Naive B cell (primary cell): ENCODE data around the gene ATP10B. TPM values are rescaled to one million over a fixed set of nuclear protein-coding genes. Genes with fewer than 3 reads are reported as not detected.
A peak's percentile ranks its signal among the peaks of the same experiment; 100 is the strongest.

ENCODE experiments used
- ATAC-seq, 2 donors: fragments of 150-1000 bp; cut with Tn5 transposase; 2 replicates each; pipeline ENCODE4 v1.10.0; 2021; ENCODE audit warnings: low read depth in 2 of 2, mild to moderate bottlenecking in 2 of 2, moderate library complexity in 2 of 2
- DNase-seq: peaks from one replicate; pipeline ENCODE4 v3.0.0; 2022
- H3K27ac Mint-ChIP-seq, 6 donors: one replicate each; pipeline ENCODE4 v1.8.0; 2020 to 2022; ENCODE audit warnings: mild to moderate bottlenecking in 6 of 6, mixed read lengths in 6 of 6, moderate library complexity in 5 of 6, inconsistent platforms in 2 of 6
- H3K27me3 Mint-ChIP-seq, 3 donors: one replicate each; pipeline ENCODE4 v1.8.0; 2021 to 2022; ENCODE audit warnings: mixed read lengths in 3 of 3, mild to moderate bottlenecking in 1 of 3
- H3K36me3 Mint-ChIP-seq, 2 donors: one replicate each; pipeline ENCODE4 v1.8.0; 2020 to 2022; ENCODE audit warnings: mixed read lengths in 2 of 2, inconsistent platforms in 1 of 2, mild to moderate bottlenecking in 1 of 2
- H3K4me1 Mint-ChIP-seq, 3 donors: one replicate each; pipeline ENCODE4 v1.8.0; 2020 to 2022; ENCODE audit warnings: mixed read lengths in 3 of 3, inconsistent platforms in 1 of 3, mild to moderate bottlenecking in 1 of 3, moderate library complexity in 1 of 3
- H3K4me3 Mint-ChIP-seq, 8 donors: one replicate each; pipeline ENCODE4 v1.8.0; 2020 to 2022; ENCODE audit warnings: mild to moderate bottlenecking in 8 of 8, mixed read lengths in 8 of 8, moderate library complexity in 8 of 8, inconsistent platforms in 2 of 8
- H3K9me3 Mint-ChIP-seq, 7 donors: one replicate each; pipeline ENCODE4 v1.8.0; 2020 to 2022; ENCODE audit warnings: mixed read lengths in 7 of 7, mild to moderate bottlenecking in 5 of 7, inconsistent platforms in 2 of 7, moderate library complexity in 1 of 7
- polyA plus RNA-seq, 6 donors: library from polyadenylated mRNA; unstranded; fragments of 300-500 nt; fragmentation: Illumina TruSeq; gene quantifications; one replicate each; pipeline ENCODE4 v1.2.3, GENCODE V29; 2021; ENCODE audit warnings: low read depth in 6 of 6

The ATP10B gene
- polyA plus RNA-seq, 6 donors from 2014 or later = not detected

DNA sequence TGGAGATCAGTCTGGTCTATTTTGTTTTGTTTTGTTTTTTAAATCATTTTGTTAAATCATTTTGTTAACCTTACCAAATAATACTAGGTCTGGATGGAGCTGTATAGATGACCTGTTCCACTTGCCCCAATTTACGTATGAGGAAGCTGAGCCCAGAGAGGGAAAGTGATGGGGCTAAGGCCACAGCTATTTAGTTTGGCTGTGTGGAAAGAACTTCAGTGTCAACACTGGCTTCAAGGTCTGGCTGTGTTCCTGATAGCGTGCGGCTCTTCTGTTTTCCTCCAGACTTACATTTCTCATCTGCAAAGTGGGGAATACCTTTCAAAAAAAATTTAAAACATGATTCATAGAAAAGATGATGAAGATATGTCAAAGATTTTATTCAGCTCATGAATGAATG, 317.9 kb downstream of the ATP10B start:
- Mint-ChIP-seq H3K9me3 (peaks cover 0 to 9% (median 0%) of the 10 kb centered on the region in 7 donors), H3K36me3 (peaks cover 0 to 4% of the 10 kb centered on the region in 2 donors), H3K27me3 (no peaks in the 10 kb centered on the region), H3K4me1 (no peaks in the 10 kb centered on the region), H3K4me3 (no peak overlapping the region), H3K27ac (no peak overlapping the region)
- ATAC-seq (no peak), DNase-seq (no peak)

DNA sequence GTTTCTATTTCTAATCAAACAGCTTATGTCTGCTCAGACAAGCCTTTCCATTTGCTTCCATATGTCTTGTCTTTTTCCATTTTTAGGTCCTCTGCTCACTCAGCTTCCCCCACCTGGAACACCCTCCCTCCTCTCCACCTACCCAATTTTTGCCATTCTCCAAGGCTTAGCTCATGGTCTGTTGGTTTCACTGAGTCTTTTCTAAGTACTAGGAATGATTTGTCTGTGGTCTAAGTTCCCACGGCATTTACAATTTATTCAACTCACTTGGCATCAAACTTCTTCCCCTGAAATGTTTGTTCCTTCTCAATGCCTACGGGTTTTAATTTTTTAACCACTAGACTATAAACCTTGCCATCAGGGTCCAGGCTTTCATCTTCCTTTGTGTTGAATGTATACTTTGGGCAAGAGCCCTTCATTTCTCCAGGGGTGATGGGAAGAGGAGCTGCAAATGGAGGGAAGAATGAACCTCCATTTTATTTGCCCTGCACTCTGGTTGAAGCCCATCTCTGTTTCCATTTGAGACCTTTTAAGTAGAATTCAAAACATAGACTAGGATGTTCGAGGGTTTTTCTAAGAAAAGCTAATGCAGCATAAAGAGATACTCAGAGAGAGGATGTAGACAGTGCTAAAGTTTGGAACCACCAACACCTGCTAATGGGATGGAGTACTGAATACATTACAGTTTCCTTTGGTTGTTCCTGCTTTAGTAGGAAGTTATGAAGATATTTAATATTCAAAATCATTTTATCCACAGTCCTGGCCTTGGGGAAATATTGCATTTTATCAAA, 326.3 kb downstream of the ATP10B start:
- no peak overlapping the region for H3K4me3 Mint-ChIP-seq
- peaks cover 0 to 4% of the 10 kb centered on the region in 2 donors for H3K36me3 Mint-ChIP-seq
- peak overlapping the region in 1 of 6 donors; percentile 2 for H3K27ac Mint-ChIP-seq
- H3K27me3 Mint-ChIP-seq = peaks cover 0 to 10% (median 0%) of the 10 kb centered on the region in 3 donors
- DNase-seq (no peak), ATAC-seq (no peak)
- peaks cover 0 to 9% (median 1%) of the 10 kb centered on the region in 7 donors for H3K9me3 Mint-ChIP-seq
- H3K4me1 Mint-ChIP-seq = no peaks in the 10 kb centered on the region

DNA sequence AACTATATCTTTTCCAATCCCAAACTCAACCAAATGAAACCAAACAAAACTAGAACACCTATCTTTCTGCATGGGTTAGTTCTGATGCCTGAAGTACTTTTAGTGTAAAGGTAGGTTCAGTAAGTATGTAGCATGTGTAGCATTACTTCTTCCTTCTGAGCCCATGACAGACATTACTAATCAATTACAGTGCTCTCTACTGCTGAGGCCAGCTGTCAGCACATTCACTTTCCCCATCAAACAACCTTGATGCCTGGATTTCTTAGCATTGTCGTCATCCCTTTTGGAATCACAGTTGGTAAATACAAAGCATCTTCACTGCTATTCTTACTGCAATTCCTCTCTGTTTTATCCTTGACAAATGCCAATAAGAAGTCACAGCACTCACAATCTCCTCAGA, 327.2 kb downstream of the ATP10B start:
- Mint-ChIP-seq H3K4me3 (no peak overlapping the region), H3K27ac (no peak overlapping the region), H3K27me3 (peaks cover 0 to 10% (median 0%) of the 10 kb centered on the region in 3 donors), H3K36me3 (peaks cover 0 to 4% of the 10 kb centered on the region in 2 donors), H3K9me3 (peaks cover 0 to 6% (median 1%) of the 10 kb centered on the region in 7 donors), H3K4me1 (no peaks in the 10 kb centered on the region)
- ATAC-seq (no peak), DNase-seq (no peak)

DNA sequence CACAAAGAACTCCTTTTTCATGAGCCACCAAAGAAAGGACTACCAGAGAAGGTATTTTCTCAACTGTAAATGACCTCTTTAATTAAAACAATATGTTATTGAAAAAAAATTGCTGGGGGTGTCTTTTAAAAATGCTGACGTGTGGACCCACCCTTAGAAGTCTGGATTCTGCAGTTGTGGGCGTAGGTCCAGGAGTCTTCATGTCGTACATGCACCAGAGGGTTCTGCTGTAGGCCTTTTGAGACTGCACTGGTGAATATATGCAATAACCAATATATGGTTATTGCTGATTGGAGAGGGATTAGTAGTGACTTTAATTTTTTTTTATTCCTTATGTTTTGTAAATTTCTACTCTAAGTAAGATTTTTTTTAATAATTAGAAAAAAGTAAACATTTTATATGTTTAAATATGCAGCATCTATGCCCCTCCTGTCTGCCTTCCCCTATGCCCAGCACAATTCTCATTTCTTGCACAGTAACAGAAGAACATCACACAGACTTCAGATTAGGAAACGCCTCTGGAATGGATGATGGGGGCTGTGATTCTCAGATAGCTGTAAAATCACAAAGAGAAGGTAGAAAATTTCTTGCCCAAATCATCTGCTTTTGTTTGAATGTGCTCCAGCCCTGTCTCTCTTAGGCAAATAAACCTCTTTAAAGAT, 328.4 kb downstream of the ATP10B start:
- H3K9me3 Mint-ChIP-seq = peaks cover 0 to 4% (median 0%) of the 10 kb centered on the region in 7 donors
- no peak for ATAC-seq
- H3K27me3 Mint-ChIP-seq = peaks cover 0 to 10% (median 0%) of the 10 kb centered on the region in 3 donors
- no peak for DNase-seq
- H3K4me3 Mint-ChIP-seq = no peak overlapping the region
- H3K27ac Mint-ChIP-seq = no peak overlapping the region
- H3K36me3 Mint-ChIP-seq = no peaks in the 10 kb centered on the region
- no peaks in the 10 kb centered on the region for H3K4me1 Mint-ChIP-seq

DNA sequence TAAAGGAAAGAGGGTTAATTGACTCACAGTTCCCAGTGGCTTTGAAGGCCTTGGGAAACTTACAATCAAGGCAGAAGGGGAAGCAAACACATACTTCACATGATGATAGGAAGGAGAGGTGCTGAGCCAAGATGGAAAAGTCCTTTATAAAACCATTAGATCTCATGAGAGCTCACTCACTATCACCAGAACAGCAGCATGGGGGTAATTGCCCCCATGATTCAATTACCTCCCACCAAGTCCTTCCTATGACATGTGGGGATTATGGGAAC, 330.7 kb downstream of the ATP10B start:
- ATAC-seq = no peak
- H3K4me3 Mint-ChIP-seq = no peak overlapping the region
- H3K27ac Mint-ChIP-seq = no peak overlapping the region
- H3K9me3 Mint-ChIP-seq = no peaks in the 10 kb centered on the region
- no peaks in the 10 kb centered on the region for H3K4me1 Mint-ChIP-seq
- H3K27me3 Mint-ChIP-seq = peaks cover 0 to under 1% (median 0%) of the 10 kb centered on the region in 3 donors
- no peak for DNase-seq
- no peaks in the 10 kb centered on the region for H3K36me3 Mint-ChIP-seq

DNA sequence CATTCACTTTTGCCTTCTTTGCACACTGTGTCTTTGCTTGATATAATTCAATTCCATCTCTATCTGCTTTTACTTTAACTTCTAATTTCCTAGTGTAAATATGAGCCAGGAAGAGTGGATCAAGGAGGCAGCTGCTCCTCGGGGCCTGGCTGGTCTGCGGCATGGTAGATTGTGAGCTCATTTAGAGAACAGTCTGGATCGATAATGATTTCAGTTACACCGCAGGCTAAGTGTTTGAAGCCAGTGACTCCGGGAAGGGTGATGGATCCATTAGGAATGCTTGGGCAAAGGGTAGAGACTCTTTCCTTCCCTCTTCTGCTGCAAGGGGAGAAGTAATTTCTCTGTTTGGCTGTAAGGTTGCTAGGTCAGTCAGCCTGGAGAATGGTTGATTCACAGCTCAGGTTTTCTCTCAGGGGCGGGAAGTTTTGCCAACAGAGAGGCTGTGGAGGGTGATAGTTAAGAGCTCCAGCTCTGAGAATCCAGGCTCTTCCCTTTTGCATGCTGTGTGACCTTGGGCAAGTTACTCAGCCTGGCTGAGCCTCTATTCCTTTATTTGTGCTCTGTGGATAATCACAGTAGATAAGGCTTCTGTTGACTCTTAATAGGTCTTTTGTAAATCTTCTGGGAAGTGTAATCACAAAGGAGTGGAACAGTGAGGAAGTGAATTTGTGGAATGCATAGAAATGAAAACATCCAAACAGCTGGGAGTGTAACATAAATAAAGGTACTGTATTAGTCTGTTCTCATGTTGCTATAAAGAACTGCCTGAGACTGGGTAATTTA, 331.2 kb downstream of the ATP10B start:
- no peak overlapping the region for H3K4me3 Mint-ChIP-seq
- H3K27ac Mint-ChIP-seq = no peak overlapping the region
- ATAC-seq (no peak), DNase-seq (no peak)
- no peaks in the 10 kb centered on the region for H3K4me1 Mint-ChIP-seq
- no peaks in the 10 kb centered on the region for H3K36me3 Mint-ChIP-seq
- no peaks in the 10 kb centered on the region for H3K9me3 Mint-ChIP-seq
- H3K27me3 Mint-ChIP-seq = no peaks in the 10 kb centered on the region

DNA sequence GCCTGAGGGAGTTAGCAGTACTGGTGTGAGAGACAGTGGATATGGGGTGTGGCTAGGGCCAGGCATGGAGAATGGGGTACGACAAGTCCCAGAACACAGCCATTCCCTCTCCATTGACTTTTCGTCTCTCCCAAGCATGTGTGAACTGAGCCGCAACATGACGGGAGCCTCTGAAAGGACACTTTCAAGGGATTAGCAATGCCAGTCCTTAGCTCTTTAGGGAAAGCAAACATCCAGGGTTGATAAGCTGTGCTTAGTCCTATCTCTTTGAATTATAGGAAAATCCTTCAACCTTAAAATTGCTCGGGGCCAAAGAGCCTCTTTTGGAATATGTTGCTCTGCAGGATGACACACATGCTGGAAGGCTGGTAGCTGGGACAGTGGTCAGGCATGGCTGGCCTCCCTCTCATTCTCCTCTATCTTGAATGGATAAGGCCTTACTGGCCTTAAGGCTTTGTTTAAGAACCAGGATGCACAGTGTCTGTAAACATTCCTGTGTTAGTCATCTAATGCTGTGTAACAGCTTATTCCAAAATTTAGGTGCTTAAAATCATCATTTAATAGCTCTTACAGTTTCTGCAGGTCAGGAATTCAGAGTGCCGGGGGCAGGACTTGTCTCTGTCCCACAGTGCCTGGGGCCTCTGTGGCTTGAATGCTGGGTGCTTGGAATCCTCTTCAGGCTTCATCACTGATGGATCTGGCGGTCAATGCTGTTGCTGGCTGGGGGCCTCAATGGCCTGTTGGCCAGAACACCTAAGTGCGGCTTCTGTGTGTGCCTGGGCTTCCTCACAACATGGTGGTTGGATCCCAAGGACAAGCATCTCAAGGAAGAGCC, 335.1 kb downstream of the ATP10B start:
- Mint-ChIP-seq H3K27me3 (peaks cover 0 to 13% (median 6%) of the 10 kb centered on the region in 3 donors), H3K27ac (peak overlapping the region in 1 of 6 donors; percentile 32), H3K4me3 (no peak overlapping the region), H3K4me1 (no peaks in the 10 kb centered on the region), H3K36me3 (no peaks in the 10 kb centered on the region), H3K9me3 (no peaks in the 10 kb centered on the region)
- ATAC-seq (no peak), DNase-seq (no peak)

DNA sequence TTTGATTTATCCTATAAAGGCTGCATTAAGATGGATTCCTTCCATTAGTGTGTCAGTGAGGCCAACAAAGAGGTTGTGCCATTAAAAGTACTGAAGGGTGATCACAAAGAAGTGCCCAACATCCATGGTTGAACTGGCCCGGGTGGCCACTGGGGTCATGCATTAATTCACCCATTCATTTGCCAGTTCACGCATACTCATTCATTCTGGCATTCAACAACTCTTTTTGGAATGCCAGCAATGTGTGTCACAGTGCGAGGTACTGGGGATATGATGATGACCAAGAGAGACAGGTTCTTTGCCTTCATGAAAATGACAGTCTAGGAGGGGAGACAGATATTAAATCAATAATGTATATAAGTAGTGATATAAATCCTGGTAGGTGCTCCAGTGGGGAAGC, 337.1 kb downstream of the ATP10B start:
- Mint-ChIP-seq H3K27me3 (peaks cover 0 to 13% (median 13%) of the 10 kb centered on the region in 3 donors), H3K36me3 (no peaks in the 10 kb centered on the region), H3K27ac (peak overlapping the region in 1 of 6 donors; percentile 22), H3K4me1 (no peaks in the 10 kb centered on the region), H3K9me3 (no peaks in the 10 kb centered on the region), H3K4me3 (no peak overlapping the region)
- no peak for DNase-seq
- no peak for ATAC-seq

DNA sequence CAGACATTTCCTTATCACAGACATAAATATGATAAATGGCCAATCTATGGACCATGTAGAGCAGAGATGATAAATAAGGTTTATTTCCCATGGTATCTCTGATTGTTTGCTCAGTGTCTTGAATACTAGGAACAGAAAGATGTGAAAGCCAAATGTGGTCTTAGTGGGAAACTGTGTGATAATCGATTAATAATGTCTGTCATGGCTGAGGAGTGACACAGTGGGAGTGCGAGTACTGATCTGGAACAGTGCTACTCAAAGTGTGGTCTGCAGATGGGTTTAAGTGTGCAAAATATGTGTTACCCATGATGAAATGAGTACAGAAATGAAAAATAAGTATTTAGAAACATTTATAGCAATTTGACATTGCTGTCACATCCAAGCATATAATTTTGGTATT, 337.8 kb downstream of the ATP10B start:
- Mint-ChIP-seq H3K27me3 (peaks cover 0 to 13% (median 13%) of the 10 kb centered on the region in 3 donors), H3K4me3 (no peak overlapping the region), H3K9me3 (no peaks in the 10 kb centered on the region), H3K36me3 (no peaks in the 10 kb centered on the region), H3K27ac (no peak overlapping the region), H3K4me1 (no peaks in the 10 kb centered on the region)
- ATAC-seq (no peak), DNase-seq (no peak)

DNA sequence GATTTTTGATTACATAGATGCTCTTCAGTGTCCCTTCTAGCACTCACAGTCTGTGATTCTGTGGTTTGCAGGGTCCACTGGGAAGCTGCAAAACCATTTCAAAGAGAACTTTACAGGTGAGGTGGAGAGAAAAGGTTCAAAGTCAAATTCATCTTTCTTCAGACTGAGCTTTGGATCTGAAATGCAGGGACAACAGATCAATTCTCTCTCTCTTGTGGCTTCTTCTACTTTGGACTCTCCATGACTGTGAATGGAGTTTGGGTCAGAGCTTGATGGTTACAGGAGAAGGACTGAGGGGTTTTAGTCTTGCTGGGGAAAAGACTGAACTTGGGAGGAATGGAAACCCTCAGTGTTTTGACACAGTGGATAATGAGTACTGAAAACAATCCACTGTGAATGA, 338.5 kb downstream of the ATP10B start:
- H3K4me1 Mint-ChIP-seq = peaks cover 4 to 6% (median 5%) of the 10 kb centered on the region in 3 donors
- no peak overlapping the region for H3K4me3 Mint-ChIP-seq
- no peaks in the 10 kb centered on the region for H3K36me3 Mint-ChIP-seq
- no peak overlapping the region for H3K27ac Mint-ChIP-seq
- DNase-seq (no peak), ATAC-seq (no peak)
- H3K9me3 Mint-ChIP-seq = no peaks in the 10 kb centered on the region
- H3K27me3 Mint-ChIP-seq = peaks cover 5 to 13% (median 13%) of the 10 kb centered on the region in 3 donors
